NCI-H2107 treated with DMSO at 0.1 percent for 48 hours (cell line): Measurements from ENCODE around the gene CFAP90.
A peak's percentile ranks its signal among the peaks of the same experiment; 100 is the strongest.

Experiments
- DNase-seq: peaks from one replicate; lab custom pipeline; 2025; ENCODE audit not compliant: unreplicated experiment; lab: John Stamatoyannopoulos, UW

Gene CFAP90

DNA sequence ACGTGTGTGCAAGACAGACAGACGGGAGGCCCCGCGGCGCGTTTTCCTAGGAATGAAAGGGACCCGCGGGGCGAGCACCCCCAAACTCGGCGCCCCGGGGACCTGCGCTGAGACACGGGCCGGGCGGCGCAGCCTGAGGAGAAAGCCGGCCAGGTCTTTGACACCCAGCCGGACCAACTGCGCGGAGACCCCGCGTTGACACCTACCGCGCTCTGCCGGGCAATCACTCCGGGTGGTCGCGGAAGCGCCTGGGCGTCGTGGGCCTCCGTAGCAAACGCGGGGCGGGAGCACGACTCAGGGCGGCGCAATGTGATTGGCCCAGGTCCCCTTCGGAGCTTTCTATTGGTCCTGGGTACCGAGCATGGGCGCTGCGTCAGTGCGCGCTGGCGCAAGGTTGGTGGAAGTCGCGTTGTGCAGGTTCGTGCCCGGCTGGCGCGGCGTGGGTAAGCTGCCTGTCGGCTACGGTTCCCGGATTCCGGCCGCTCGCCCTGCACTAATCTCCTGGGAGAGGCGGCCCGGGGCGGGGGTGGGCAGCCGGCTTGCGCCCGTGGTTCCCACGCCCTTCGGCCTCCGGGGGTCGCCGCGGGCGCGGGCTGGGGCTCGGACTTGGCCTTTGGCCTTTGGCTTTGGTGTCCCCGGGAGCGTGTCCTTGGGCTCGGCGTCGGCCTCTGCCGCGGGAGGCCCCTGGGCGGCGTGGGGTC lies 18.0 kb upstream of the CFAP90 start, which contains the start of the genes FASTKD3 and MTRR:
Gene FASTKD3, minus strand, starts transcription at position 259 of the 701 bp plus-strand sequence. CDS start 948 bp downstream, outside the sequence.
Gene MTRR, plus strand, starts transcription at position 376 of the 701 bp plus-strand sequence. CDS start 1,647 bp downstream, outside the sequence.
- peak; percentile 89 for DNase-seq

GRCh38 chr5:7868427-7868772 lies 17.5 kb upstream of the CFAP90 start:
- DNase-seq: no peak

DNA sequence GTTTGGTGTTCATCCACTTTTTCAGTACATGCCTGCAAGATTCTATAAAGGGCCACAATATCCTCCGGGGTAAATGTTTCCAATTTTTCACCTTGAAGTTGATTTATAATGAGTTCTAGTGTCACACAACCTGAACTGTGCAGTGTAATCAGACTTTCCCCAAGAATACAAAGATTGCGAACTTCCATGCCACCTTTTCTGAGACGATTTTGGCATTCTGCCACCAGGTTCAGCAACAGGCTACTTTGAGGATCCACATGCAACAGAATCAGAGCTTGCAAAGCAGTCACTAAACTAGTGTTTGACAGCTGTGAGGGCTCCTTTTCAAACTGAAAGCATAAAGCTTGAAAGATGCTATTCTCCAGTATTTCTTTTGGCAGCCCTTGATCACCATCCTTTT lies 16.3 kb upstream of the CFAP90 start:
- DNase-seq: no peak

DNA sequence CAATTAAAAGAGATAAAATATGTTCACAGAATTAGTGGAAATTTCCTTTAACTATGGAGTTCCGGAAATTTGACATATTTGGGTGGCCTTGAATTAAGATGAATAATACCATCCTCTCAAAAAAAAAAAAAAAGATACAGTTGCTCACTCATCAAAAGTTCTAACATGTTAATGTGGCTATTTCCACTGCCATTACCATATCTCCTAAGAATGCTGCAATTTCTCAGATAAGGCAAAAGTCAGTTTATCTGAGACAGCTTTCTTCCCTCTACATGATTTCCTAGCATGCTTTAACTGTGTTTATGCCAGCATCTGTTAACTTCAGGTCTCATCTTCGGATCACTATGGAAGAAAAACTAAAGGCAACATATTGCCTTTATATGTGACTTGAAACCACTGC lies 15.3 kb upstream of the CFAP90 start:
- DNase-seq: no peak

- DNase-seq: no peak
Observed at GRCh38 chr5:7857926-7858632, 7.1 kb upstream of the CFAP90 start.

DNA sequence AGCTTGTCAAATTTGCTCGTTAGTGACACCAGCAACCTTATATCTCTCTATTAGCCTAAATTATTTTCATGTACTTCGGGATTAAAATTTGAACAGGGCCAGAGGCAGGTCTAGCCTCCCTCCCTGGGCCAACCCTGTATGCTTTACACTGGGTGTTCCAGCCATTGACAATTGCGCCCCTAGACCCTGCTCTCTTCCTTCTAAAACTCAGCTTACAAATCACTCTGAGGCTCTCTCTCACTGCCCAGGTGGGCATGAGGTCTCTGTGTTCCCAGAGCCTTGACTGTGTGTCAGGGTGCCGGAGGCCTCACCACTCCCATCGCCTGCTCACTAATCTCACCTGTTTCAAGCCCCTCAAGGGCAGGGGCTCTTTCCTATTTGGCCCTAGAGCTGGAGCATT lies 6.4 kb upstream of the CFAP90 start:
- no peak for DNase-seq

GRCh38 chr5:7856855-7857254 lies 5.9 kb upstream of the CFAP90 start:
- peak; percentile 87 for DNase-seq

GRCh38 chr5:7855611-7856010 lies 4.7 kb upstream of the CFAP90 start:
- DNase-seq: no peak

GRCh38 chr5:7852988-7853387 lies 2.1 kb upstream of the CFAP90 start:
- no peak for DNase-seq

- DNase-seq: no peak
Observed at GRCh38 chr5:7852542-7852941, 1.6 kb upstream of the CFAP90 start.

DNA sequence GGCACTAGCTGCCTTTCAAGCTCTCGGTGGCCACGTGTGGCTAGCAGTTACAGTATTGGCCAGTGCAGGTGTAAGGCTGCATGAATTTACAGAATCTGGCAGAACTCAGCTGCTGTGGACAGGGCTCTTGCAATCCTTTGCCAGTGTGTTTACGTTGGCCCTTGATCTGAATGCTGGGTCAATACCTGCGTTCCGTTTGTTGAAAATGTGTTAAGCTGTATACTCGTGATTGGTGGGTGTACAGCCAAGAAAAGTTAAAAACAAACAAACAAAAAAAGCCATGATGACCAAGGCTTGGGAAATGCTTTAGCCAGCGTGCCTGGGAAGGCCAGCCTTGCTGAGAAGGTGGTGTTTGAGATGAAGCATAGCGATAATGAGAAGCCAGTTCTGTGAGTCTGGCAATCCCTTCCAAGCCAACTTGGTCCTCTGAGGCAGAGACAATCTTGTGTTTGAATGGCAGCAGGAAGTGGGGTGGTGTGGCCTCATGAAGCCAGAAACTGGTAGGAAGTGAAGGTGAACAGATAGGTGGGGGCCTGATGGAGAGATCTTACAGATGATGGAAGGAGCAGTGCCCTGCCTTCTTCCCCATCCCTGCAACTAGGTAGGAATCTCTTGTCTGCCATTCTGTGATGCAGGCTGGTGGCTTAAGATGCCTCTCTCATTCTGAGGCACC lies 820 bp upstream of the CFAP90 start:
- no peak for DNase-seq

GRCh38 chr5:7851240-7851592 lies 283 bp upstream of the CFAP90 start:
- DNase-seq: no peak

DNA sequence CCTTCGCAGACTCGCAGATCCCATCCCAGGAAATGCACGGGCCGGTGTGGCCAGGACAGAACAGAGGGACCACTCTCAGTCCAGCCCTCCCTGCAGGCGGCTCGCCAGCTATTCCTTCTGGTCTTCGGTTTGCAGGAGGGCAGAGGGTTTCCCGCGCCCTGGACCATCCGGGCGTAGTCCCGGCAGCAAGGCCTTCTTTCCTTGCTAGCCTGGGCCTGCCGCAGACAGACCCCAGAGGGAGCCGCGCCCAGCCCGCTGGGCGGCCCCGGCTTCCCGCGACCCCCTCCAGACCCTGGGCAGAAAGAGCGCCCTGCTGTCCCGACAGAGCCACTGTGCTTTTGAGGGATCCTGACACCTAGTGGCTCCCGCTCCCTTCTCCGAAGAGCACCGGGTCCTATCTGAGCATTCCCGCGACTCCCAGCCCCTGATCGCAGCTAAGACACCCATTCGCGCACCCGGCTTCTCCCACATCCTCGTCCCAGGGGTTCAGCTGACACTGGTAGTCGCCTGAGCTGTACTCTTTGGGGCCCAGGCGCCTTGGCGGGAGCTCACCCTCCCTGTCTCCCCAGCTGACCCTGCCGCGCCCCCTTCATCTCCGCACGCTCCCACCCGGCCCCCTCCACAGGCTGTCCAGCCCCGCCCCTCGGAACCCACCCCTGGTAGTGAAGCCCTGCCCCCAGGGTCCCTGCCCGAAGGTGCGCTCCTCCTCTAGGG lies 1.1 kb downstream of the CFAP90 start:
- peak; percentile 45 for DNase-seq

GRCh38 chr5:7848296-7848695 lies 2.6 kb downstream of the CFAP90 start:
- DNase-seq: no peak

GRCh38 chr5:7846327-7846726 lies 4.6 kb downstream of the CFAP90 start:
- no peak for DNase-seq

DNA sequence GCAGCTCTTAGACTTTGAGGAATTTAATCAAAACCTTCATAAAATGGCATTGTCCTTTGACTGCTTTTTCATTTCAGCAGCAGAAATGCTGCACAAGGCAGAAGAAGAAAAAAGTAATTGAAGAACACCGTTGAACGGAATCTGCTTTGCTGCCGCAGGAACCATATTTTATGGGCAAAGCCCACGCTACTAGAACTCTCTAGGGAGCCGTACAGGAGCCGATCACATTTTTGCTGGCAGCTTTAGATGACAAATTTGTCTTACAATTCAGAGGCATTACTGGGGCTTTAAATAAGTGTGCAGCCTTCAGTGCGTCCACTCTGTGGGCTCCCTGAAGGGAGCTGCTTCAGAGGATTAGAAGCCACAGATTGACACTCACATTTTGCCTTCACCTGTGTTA lies 5.4 kb downstream of the CFAP90 start:
- DNase-seq: no peak

DNA sequence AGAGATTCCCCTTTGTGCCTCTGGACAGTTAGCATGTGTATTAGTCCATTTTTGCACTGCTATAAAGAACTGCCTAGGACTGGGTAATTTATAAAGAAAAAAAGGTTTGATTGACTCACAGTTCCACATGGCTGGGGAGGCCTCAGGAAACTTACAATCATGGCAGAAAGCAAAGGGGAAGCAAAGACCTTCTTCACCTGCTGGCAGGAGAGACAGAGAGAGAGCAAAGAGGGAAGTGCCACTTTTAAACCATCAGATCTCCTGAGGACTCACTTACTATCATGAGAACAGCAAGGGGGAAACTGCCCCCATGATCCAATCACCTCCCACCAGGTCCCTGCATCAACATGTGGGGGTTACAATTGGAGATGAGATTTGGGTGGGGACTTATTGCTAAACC lies 6.0 kb downstream of the CFAP90 start:
- no peak for DNase-seq

- DNase-seq: no peak
Observed at GRCh38 chr5:7842531-7842930, 8.4 kb downstream of the CFAP90 start.

DNA sequence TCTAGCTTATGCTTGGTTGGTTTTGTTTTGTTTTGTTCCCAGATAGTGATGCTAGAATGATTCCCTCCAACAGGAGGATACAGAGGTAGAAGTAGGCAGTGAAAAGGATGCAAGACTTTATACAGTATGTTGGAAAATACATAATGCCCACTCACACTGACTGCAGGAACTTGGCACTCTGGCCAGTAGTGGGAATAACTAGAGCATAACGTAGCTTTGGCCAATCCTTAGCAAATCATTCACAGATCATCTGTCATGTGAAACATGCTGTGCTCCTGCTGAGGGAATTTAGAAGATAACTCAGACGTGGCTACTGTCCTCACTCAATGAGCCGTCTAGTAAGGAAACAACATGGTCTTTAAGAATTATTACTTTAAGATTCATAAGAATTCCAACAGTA lies 13.5 kb downstream of the CFAP90 start:
- DNase-seq: no peak

GRCh38 chr5:7834982-7835381 lies 16.0 kb downstream of the CFAP90 start:
- DNase-seq: no peak

- DNase-seq: peak; percentile 50
Observed at GRCh38 chr5:7828269-7828668, 22.7 kb downstream of the CFAP90 start.

- no peak for DNase-seq
Observed at GRCh38 chr5:7827610-7828009, 23.3 kb downstream of the CFAP90 start.
